GM18517 (cell line): Measurements from ENCODE around the gene DDX24.

ENCODE experiments used
- ATAC-seq: cut with Tn5 transposase; IDR thresholded peaks from one replicate; pipeline ENCODE4 v1.9.1; 2021; ENCODE audit warnings: mild to moderate bottlenecking, moderate library complexity; ENCODE audit not compliant: unreplicated experiment

Gene DDX24

DNA sequence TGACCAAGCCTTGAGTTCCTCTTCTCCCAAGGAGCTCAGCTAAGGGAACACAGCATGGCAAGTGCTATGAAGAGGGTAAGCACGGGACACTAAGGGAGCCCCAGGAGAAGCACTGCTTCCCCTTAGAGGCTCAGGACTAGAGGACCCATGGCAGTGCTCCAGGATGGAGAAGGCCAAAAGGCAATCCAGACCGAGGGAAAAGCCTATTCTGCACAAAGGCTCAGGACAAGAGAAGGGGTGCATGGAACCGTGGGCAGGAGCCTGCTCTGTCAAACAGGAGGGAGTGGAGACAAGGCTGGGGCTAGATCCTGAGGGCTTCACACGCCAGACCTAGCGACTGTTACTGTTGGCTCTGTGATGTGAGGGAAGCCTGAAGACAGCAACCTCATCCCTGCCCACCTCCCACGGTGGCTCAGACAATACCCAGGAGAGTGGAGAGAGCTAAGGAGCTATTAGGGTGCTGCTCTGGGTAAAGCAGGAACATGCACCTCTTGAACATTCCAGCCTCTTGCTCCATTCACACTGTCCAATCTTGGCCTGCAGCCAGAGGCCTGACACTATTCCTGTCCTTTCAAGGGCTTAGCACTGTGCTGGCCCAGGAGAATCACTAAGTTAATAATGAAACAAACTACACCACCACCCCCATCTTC lies 30.6 kb downstream of the DDX24 start:
- ATAC-seq: no peak

DNA sequence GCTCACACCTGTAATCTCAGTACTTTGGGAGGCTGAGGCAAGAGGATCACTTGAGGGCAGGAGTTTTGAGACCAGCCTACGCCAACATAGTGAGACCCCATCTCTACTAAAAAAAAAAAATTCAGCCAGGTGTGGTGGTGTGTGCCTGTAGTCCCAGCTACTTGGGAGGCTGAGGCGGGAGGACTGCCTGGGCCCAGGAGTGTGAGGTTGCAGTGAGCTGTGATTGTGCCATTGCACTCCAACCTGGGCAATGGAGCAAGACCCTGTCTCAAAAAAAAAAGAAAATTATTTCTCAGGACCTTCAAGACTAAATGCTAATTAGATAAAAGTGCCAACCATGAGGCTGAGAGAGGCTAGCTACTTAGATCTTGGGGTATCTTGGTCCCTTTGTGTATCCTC lies 31.4 kb downstream of the DDX24 start:
- no peak for ATAC-seq

DNA sequence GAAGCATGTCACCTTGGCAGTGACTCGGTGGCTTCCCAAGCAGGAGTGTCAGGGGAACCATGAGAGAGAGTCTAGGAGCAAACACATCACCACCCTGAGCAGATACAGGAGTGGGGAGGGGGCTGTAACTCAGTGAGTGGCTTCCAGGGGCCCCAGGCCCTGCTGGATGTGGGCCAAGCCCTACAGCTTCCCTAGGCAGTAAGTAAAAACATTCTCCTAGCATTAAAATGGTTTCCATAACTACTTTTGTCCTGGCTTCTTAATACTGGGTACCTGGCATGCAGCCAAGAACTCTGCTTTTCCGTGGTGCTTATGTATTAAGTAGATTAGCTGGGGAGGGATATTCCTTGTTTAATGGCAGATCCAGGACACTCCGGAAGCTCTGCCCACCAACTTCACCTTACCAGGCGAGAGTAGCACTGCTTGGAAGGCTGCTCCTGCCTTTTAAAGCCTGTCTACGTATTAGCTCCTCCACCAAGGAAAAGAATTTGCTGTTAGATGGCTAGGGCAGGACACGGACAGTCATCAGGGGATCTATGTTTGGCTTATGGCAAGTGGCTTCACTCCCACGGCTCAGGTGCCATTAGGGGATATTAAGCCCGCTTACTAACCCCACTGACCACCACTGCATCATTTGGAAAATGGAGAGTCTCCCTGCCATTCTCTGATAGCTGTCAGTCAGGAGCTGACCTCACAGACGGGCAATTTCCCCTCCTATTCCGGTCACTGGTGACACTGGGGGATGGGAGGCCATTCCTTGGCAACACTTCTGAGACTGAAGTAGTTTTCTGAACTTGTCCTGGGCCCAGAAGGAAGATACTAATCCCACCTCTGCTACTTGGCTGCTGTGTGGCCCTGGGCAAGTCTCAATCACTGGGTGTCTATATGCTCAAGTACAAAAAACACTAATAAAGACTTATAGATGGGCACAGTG lies 32.0 kb downstream of the DDX24 start:
- ATAC-seq: no peak

DNA sequence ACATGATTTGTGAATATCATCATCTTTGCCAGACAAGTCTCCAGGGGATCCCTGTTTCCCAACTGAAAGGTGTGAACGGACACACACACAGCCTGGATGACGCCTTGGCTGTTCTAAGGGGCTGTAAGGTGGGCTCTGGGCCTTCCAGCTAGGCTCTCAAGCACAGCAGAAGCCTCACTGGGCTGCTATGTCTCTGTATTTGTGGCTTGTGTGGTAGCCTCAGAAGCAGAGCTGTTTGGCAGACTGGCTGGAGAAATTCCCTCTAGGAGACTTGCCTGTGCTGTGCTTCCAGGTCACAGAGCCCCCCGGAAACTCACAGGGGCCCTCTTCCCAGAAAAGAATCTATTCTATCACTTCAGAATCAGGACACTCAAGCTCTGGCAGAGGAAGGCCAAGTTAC lies 33.4 kb downstream of the DDX24 start:
- ATAC-seq: no peak

DNA sequence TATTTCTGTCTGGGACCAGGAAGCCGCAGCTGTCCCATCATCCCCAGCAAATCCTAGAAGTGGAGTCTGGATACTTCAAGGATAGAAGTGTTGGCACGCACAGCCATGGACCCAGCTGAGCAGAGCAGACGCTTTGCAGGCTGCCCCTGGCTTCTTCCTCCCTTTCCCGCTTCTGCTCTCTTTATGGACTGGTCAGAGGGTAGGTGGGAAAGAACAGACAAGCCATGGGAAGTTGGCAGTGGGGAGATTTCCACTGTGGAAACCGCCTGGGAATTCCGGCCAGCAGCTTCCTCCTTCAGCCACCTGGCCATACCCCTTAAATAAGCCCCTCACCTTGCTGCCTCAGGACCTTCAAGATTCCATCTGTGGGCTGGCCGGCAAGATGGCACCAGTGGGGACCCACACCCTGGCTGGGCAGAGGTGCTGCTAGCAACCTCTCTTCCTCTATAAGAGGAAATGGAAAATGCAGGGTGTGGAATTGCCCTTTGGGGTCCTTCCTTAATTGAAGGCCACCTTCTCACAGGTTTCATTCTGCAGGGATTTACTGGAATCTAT lies 34.2 kb downstream of the DDX24 start:
- no peak for ATAC-seq

DNA sequence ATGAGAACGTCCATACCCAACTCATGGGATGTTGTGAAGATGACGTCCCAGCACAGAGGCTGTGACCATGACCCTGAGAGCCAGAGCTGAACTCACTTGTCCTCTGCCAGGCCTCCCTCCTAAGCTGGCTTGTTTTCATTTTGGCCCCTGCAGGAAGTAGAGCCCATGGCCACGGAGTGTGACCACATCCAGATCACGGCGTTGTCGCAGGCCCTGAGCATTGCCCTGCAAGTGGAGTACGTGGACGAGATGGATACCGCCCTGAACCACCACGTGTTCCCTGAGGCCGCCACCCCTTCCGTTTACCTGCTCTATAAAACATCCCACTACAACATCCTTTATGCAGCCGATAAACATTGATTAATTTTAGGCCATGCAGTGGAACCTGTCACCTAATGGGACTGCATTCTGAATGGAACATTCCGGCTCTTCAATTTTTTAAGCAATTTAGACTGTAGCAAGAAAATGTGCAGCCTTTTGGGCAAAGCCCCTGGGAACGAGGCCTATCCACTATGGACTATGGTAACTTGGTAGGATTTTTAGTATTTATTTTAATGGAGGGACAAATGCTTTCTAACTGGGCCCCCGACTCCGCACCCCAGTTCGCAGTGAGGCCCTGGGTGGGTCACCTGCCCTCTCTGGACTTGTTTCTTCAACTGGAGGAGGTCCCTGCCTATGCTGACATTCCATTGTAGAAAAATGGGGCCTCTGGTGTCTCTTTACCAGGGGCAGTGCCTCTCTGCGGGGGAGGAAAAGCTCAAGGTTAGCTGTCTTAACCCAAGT lies 35.2 kb downstream of the DDX24 start:
- ATAC-seq: no peak

DNA sequence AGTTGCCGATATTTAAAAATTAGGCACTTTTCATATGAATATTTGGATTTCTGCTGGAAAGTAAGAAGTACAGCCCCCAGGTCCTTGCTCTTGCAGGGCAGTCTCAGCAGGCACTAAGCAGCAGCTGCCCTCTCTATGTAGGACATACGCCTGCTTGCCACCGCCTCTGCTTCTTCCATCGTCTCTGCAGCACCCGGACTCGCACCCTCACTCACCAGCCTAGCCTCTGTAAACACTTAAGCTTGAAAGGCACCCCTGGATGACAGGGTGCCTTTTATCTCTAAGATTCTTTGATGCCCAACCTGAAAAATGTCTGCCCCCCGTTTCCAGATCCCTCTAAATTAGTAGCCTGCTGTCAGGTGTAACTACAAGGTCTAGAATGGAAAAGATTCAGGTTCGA lies 35.9 kb downstream of the DDX24 start:
- ATAC-seq: no peak

DNA sequence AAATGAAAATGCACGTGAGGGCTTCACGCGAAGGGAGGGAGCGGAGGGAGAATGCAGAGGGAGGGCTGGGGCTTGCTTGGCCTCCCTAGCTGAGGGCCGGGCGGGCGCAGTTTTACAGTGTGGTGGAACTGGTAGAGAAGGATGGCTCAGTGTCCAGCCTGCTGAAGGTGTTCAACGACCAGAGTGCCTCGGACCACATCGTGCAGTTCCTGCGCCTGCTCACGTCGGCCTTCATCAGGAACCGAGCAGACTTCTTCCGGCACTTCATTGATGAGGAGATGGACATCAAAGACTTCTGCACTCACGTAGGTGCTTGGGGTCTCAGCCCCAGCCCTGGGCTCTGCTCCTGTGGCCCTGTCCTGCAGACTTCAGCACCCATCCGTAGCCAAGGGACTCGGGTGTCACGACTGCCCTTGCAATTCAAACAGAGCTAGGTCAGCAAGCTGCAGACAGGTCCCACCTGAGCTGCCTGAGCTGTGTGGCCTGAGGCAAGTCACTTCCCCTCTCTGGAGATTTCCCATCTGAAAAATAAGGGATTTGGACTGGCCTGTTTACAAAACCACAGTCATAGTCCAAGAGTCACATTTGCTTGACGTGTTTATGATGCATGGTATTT lies 36.4 kb downstream of the DDX24 start:
- no peak for ATAC-seq

DNA sequence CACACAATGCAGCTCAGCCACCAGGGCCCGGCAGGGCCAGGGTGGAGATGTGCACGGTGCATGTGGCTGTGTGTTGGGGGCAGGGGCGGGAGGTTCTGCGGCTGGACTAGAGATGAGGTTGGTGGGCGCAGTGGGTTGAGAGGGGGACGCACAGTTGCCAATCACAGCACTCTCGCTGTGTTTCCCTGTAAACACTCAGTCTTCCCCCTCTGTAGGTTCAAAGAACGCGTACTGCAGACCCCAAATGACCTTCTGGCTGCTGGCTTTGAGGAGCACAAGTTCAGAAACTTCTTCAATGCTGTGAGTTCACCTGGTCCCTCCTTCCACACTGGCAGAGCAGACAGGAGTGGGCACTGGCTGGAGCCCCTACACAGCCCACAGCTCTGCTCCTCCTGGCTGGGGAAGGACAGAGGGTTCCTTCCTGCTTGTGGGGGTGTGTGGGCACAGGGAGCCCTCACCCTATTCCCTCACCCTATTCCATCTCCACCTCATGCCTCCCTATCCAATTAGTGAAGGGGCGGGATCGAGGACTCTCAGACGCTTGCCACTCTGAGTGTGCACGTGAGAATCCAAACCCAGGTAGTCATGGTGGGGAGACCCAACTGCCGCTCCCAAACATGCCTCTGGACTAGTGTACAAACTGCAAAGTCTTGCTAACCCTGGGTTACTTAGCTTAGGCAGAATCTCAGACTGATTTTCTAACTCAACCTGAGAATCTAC lies 37.1 kb downstream of the DDX24 start:
- ATAC-seq: no peak

DNA sequence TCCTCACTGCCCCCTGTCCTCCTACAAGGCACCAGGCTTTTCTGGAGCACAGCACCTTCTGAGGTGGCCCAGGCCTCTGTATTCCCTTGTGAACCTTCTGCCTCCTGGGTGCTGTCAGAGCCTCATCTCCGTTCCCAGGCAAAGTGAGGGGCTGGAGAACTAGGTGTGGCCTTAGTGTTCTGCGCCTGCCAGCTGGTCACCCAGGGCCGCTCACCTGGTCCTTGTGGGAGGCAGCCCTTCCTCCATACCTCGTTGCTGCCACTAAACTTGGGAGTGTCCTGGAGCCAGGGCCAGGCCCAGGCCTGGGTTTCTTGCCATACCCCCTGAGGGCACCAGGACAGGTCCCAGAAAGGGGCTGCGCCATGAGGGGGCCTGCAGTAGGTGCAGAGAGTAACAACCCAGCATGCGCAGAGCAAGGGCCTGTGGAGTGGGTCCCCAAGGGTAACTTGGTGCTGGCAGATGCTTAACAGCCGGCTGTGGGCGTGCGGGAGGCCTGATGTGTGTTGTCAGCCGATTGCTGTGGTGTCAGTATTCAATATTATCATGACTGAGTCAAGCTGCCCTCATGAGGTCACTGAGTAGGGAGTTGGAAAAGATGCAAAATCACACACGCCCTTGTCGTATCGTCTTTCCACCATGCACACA lies 37.8 kb downstream of the DDX24 start:
- ATAC-seq: no peak

DNA sequence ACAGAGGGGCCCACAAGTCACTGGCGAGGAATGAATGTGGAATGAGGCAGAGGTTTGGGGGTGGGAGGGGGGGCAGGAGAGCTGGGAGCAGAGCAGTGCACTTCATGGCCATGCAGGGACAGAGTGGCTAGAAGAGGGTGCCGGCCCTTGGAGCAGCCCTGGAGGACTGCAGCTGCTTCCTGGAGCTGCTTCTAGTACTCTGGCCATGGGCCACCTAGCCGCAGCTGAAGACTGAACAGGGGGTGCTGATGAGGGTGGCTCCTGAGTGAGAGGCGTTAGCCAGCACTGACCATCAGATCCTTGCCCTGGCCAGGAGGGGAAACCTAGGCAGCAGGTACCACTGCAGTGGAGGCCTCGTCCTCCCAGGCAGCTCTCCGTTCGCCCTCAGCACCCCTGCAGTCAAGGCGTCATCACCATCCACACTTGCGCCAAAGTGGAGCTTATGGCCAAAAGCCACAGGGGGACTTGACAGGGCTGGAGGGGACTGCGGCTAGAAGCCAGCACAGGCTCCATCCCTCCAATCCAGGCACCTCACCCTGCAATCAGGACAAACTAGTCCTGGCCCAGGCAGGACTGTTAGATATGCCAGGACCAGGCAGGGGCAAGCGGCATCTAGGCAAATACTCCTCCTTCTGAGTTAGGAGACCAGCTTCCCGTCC lies 38.4 kb downstream of the DDX24 start:
- no peak for ATAC-seq

DNA sequence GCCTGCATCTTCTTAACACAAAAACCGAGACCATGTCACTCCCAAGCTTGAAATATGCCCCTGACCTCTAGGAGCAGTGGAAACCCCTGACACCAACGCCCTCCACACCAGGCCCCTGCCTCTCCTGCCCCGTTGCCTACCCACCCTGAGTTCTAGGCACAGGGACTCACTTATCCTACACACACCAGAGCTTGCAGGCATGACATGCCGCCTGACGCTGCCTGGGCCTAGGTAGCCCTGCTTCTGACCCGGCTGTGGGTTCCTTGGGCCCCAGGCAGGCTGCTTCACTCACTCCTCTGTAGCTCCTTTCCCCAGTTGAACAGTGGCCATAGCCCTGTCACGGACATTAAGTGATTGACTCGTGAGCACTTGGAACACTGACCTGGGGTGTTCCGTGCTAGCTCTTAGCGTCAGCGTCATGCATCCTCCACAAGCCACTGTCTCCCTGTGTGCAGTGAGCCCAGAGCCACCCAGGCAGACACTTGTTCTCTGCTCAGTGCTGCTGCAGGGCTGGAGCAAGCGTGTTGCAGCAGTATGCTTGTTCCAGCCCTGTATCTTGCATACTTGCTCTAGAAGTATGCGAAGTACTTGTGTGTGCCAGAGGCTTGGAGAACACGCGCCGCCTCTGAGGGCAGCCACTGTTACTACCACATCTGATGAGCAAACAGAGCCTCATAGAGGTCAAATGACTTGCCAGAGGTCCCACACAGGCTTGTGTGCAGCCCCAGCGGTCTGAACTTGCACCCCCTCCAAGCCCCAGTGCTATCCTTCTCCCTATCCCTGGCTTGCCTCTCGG lies 39.3 kb downstream of the DDX24 start:
- no peak for ATAC-seq

DNA sequence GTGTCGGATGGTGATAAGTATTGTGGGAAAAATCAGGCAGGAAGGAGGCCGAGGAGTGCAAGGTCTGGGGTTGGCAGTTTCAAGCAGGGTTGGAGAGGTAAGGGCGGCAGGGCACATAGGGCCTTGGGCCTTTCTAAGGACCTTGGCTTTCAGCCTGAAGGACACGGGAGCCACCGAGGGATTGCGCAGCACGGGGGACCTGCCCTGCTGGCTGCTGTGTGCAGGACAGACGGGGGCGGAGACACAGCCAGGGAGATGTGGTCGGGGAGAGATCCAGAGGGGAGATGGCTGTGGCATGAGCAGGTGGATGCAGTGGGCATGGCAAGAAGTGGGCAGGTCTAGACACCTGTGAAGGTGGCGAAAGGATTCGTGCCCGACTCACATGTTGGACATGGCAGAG lies 40.2 kb downstream of the DDX24 start:
- ATAC-seq: no peak

DNA sequence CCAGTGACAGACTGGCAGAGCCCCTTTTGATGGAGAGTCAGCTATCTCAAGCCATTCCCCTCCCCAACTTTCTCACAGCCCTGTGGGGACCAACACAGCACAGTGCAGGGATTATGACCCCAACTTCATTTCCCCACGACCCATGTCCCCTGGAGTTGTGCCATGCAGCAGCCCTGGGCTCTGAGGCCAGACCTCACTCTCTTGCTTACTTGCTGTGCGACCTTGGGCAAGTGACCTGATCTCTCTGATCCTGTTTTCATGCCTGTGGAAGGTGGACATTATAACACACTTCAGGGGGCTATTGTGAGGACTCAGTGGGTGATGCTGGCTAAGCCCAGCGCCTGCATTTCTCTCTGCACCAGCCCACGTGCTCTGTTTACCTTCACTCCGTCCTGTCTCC lies 40.8 kb downstream of the DDX24 start:
- ATAC-seq: no peak

DNA sequence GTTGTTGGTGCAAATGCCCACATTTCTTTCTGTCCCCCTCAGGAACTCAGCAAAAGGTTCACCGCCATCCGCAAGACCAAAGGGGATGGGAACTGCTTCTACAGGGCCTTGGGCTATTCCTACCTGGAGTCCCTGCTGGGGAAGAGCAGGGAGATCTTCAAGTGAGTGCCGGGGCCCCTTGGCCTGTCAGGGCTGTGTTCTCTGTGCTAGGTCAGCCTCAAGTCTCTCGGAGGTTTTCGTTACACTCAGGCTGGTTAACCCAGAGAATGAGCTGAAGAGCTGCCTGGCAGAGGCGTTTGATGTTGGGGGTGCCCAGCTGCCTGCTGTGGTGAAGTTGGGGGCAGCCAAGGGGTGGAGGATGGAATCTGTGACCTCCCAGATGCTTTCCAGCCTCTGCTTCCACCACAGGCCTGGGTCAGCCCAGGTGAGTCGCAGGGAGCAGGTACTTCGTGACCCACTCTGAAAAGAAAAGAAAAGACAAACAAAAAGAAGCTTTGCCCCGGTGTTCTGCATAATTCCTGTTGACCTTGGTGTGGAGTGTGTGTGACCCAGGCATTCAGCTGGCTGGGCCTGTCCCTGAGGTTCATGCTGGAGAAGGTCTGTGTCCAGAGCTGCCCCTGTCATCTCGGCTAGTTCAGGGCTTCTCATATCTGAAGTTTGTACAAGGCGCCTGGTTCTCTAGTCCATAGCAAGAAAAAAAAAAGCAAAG lies 41.9 kb downstream of the DDX24 start:
- ATAC-seq: no peak

DNA sequence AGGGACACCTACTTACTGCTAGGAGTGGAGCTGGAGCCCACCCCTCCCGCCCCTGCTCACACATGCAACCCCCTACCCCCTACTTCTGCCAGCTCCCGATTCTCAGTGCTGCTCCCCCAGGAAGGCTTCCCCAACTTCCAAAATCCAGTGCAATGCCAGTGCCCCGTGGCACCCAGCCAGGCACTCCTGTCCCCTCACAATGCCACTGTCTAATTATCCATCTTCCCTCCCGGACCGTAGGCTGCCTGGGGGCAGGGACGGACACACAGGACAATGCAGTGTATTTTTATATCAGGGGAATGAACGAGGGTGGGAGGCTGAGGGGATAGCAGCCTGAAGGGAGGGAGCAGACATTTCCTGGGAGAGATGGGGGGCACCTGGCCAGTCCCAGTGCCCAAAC lies 42.5 kb downstream of the DDX24 start:
- no peak for ATAC-seq

DNA sequence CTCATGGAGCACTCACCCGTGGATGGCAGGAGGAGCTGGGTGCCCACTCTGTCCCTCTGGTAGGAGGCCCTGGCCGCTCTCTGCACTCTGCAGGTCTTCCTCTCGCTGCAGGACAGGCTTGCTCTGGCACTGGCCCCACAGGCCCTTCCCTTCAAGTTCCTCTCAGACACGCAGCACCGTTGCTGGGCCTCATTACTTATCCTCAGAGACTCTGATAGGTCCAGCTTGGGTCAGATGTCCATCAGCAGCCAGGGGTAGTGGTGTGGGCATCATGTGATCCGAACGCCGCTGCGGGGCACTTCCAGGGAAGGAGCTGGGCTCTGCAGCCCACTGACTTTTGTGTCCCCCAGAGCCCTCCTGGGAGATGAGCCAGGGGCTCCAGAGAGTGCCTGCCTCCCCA lies 43.0 kb downstream of the DDX24 start:
- ATAC-seq: no peak
